ENCODE measurements around the gene VSIG2. TPM values are rescaled to one million over a fixed set of nuclear protein-coding genes. Genes with fewer than 3 reads are reported as not detected.

Gene VSIG2
- total and polyA plus RNA-seq, 3 experiments from 2014 or later = 0.24 to 0.40 TPM; not detected in 1

GRCh38 chr11:124707829-124708228 is 44.2 kb downstream of the VSIG2 start:
- no peak overlapping the region for H3K4me3 Mint-ChIP-seq
- H3K27me3 ChIP-seq (ENCODE audit: insufficient read depth, low read length, poor library complexity, severe bottlenecking) = no peaks in the 10 kb centered on the region
- H3K27me3 Mint-ChIP-seq = peaks cover 11 to 41% of the 10 kb centered on the region in 2 donors
- DNase-seq = no peak
- H3K4me1 Mint-ChIP-seq = no peaks in the 10 kb centered on the region
- H3K9me3 ChIP-seq (ENCODE audit: low read length) = no peaks in the 10 kb centered on the region
- no peak overlapping the region for H3K27ac ChIP-seq (ENCODE audit: low read depth, low read length)
- H3K27ac Mint-ChIP-seq = no peak overlapping the region
- no peak overlapping the region for H3K4me3 ChIP-seq (ENCODE audit: low read length)
- peaks cover 0 to 8% (median 3%) of the 10 kb centered on the region in 5 donors for H3K9me3 Mint-ChIP-seq
- ChIA-PET CTCF (no interaction called here), POLR2A (no interaction called here)
- peaks cover 2 to 11% (median 4%) of the 10 kb centered on the region in 3 donors for H3K36me3 Mint-ChIP-seq
- H3K36me3 ChIP-seq (ENCODE audit: insufficient read depth, low read length) = no peaks in the 10 kb centered on the region
- H3K4me1 ChIP-seq (ENCODE audit: insufficient read depth, low read length) = no peaks in the 10 kb centered on the region

GRCh38 chr11:124700028-124700427 is 52.0 kb downstream of the VSIG2 start:
- no peaks in the 10 kb centered on the region for H3K4me1 Mint-ChIP-seq
- CTCF ChIA-PET = interaction anchor here (1.0 kb wide), 1 partner anchor 31 kb away, joined by 3 read pairs; no protein-coding TSS in a partner anchor
- no peaks in the 10 kb centered on the region for H3K4me1 ChIP-seq (ENCODE audit: insufficient read depth, low read length)
- no peak overlapping the region for H3K4me3 ChIP-seq (ENCODE audit: low read length)
- H3K9me3 ChIP-seq (ENCODE audit: low read length) = no peaks in the 10 kb centered on the region
- DNase-seq = no peak
- no peak overlapping the region for H3K4me3 Mint-ChIP-seq
- H3K36me3 Mint-ChIP-seq = no peaks in the 10 kb centered on the region
- H3K27me3 Mint-ChIP-seq = peaks cover 9 to 35% of the 10 kb centered on the region in 2 donors
- no peak overlapping the region for H3K27ac Mint-ChIP-seq
- H3K9me3 Mint-ChIP-seq = peaks cover 0 to 6% (median 0%) of the 10 kb centered on the region in 5 donors
- no peaks in the 10 kb centered on the region for H3K36me3 ChIP-seq (ENCODE audit: insufficient read depth, low read length)
- no peak overlapping the region for H3K27ac ChIP-seq (ENCODE audit: low read depth, low read length)
- no peaks in the 10 kb centered on the region for H3K27me3 ChIP-seq (ENCODE audit: insufficient read depth, low read length, poor library complexity, severe bottlenecking)
- POLR2A ChIA-PET = no interaction called here

- CTCF ChIA-PET = no interaction called here
- Mint-ChIP-seq H3K27me3 (peaks cover 9 to 35% of the 10 kb centered on the region in 2 donors), H3K36me3 (no peaks in the 10 kb centered on the region), H3K27ac (no peak overlapping the region), H3K4me1 (no peaks in the 10 kb centered on the region), H3K4me3 (no peak overlapping the region), H3K9me3 (peaks cover 0 to 6% (median 0%) of the 10 kb centered on the region in 5 donors)
- Histone ChIP-seq H3K4me1 (ENCODE audit: insufficient read depth, low read length) (no peaks in the 10 kb centered on the region), H3K9me3 (ENCODE audit: low read length) (no peaks in the 10 kb centered on the region), H3K27ac (ENCODE audit: low read depth, low read length) (no peak overlapping the region), H3K27me3 (ENCODE audit: insufficient read depth, low read length, poor library complexity, severe bottlenecking) (no peaks in the 10 kb centered on the region), H3K36me3 (ENCODE audit: insufficient read depth, low read length) (no peaks in the 10 kb centered on the region), H3K4me3 (ENCODE audit: low read length) (no peak overlapping the region)
- POLR2A ChIA-PET = no interaction called here
- DNase-seq = no peak
These were observed 52.5 kb downstream of the VSIG2 start for GRCh38 chr11:124699547-124699946.

Other genes with a start within 250 kb of the VSIG2 start
- not detected for gene OR8B12, start 208.6 kb downstream of the VSIG2 start, total RNA-seq
- gene OR8B12, start 208.6 kb downstream of the VSIG2 start, polyA plus RNA-seq = not detected
- not detected for gene OR8A1, start 182.3 kb downstream of the VSIG2 start, total RNA-seq
- gene OR8A1, start 182.3 kb downstream of the VSIG2 start, polyA plus RNA-seq = not detected
- not detected for gene PANX3, start 140.8 kb downstream of the VSIG2 start, total RNA-seq
- not detected for gene PANX3, start 140.8 kb downstream of the VSIG2 start, polyA plus RNA-seq
- 10 to 100 TPM; 38.4 to 49.5 TPM for gene TBRG1, start 129.4 kb downstream of the VSIG2 start, total RNA-seq
- gene TBRG1, start 129.4 kb downstream of the VSIG2 start, polyA plus RNA-seq = 36.3 TPM
- gene SIAE, start 78.5 kb downstream of the VSIG2 start, total RNA-seq = 1 to 10 TPM; 4.0 to 5.2 TPM
- 0.85 TPM for gene SIAE, start 78.5 kb downstream of the VSIG2 start, polyA plus RNA-seq
- gene SPA17, start 78.4 kb downstream of the VSIG2 start, total RNA-seq = 1 to 10 TPM; 2.2 to 3.9 TPM
- 1.4 TPM for gene SPA17, start 78.4 kb downstream of the VSIG2 start, polyA plus RNA-seq
- 1 to 10 TPM; 4.6 to 6.4 TPM for gene NRGN, start 12.3 kb downstream of the VSIG2 start, total RNA-seq
- not detected for gene NRGN, start 12.3 kb downstream of the VSIG2 start, polyA plus RNA-seq
- under 1 TPM; 0.35 to 0.77 TPM for gene ESAM, start 10.0 kb upstream of the VSIG2 start, total RNA-seq
- gene ESAM, start 10.0 kb upstream of the VSIG2 start, polyA plus RNA-seq = not detected
- 10 to 100 TPM; 12.3 to 13.2 TPM for gene MSANTD2, start 48.2 kb upstream of the VSIG2 start, total RNA-seq
- 4.4 TPM for gene MSANTD2, start 48.2 kb upstream of the VSIG2 start, polyA plus RNA-seq
- 1 to 10 TPM; 7.7 to 9.4 TPM for gene ROBO3, start 113.2 kb upstream of the VSIG2 start, total RNA-seq
- 2.2 TPM for gene ROBO3, start 113.2 kb upstream of the VSIG2 start, polyA plus RNA-seq
- not detected for gene ROBO4, start 145.6 kb upstream of the VSIG2 start, total RNA-seq
- gene ROBO4, start 145.6 kb upstream of the VSIG2 start, polyA plus RNA-seq = not detected
- not detected for gene HEPN1, start 167.0 kb upstream of the VSIG2 start, total RNA-seq
- not detected for gene HEPN1, start 167.0 kb upstream of the VSIG2 start, polyA plus RNA-seq
- gene HEPACAM, start 183.8 kb upstream of the VSIG2 start, total RNA-seq = not detected
- not detected for gene HEPACAM, start 183.8 kb upstream of the VSIG2 start, polyA plus RNA-seq
- 1 to 10 TPM; 3.6 to 3.7 TPM for gene CCDC15, start 201.9 kb upstream of the VSIG2 start, total RNA-seq
- 1.6 TPM for gene CCDC15, start 201.9 kb upstream of the VSIG2 start, polyA plus RNA-seq

Measured in CD8-positive, alpha-beta memory T cell (primary cell).